Heart right ventricle (tissue), 16 donors: ENCODE results near the gene CD244. TPM values are rescaled to one million over a fixed set of nuclear protein-coding genes. Genes with fewer than 3 reads are reported as not detected.
"Not testable (repeated sequence)": the region's sequence is repeated elsewhere in the genome, so short reads cannot be mapped to it uniquely, and the experiment has no call there.

Experiments
- ATAC-seq, 8 donors: fragments of 200-7000 bp; cut with Tn5 transposase; one replicate each; pipeline ENCODE4 v1.9.1; 2020; ENCODE audit warnings: mild to moderate bottlenecking in 8 of 8, moderate library complexity in 8 of 8, moderate number of reproducible peaks in 1 of 8
- DNase-seq, 2 donors: peaks; one replicate each; pipeline ENCODE4 v3.0.0-alpha.2; 2020
- H3K27ac ChIP-seq, 10 donors: fragments of 200-600 bp; sonication (generic) in 2 of 10; one replicate each; pipeline versions ENCODE4 v1.5.0 to v1.8.0; 2020 to 2022; ENCODE audit warnings: mild to moderate bottlenecking in 3 of 10
- H3K27me3 ChIP-seq, 7 donors: fragments of 200-600 bp; one replicate each; pipeline ENCODE4 v1.8.0; 2021 to 2022; ENCODE audit warnings: mild to moderate bottlenecking in 2 of 7
- H3K36me3 ChIP-seq, 9 donors: fragments of 200-600 bp; sonication (generic) in 1 of 9; one replicate each; pipeline versions ENCODE4 v1.5.0 to v1.8.0; 2020 to 2022; ENCODE audit warnings: mild to moderate bottlenecking in 2 of 9
- H3K4me1 ChIP-seq, 9 donors: fragments of 200-600 bp; sonication (generic) in 1 of 9; one replicate each; pipeline versions ENCODE4 v1.5.0 to v1.8.0; 2020 to 2022; ENCODE audit warnings: mild to moderate bottlenecking in 4 of 9
- H3K4me3 ChIP-seq, 10 donors: fragments of 200-600 bp; sonication (generic) in 2 of 10; one replicate each; pipeline versions ENCODE4 v1.5.0 to v1.8.0; 2020 to 2022; ENCODE audit warnings: mild to moderate bottlenecking in 7 of 10, moderate library complexity in 2 of 10
- H3K9me3 ChIP-seq, 11 donors: fragments of 200-600 bp in 10 of 11; sonication (generic) in 2 of 11; one replicate each; pipeline versions ENCODE4 v1.5.0 to v1.8.0; 2013 to 2022; ENCODE audit warnings: mild to moderate bottlenecking in 2 of 11, control low read depth in 1 of 11, moderate library complexity in 1 of 11
- CTCF ChIP-seq, 9 donors: fragments of 200-600 bp; sonication (generic) in 2 of 9; IDR thresholded peaks; one replicate each; pipeline versions ENCODE4 v1.5.0 to v1.8.0; 2021 to 2022; ENCODE audit warnings: antibody characterized with exemption in 9 of 9, mild to moderate bottlenecking in 5 of 9, moderate library complexity in 1 of 9
- WGBS, 2 donors: extraction: QIAGEN DNeasy Blood & Tissue Kit; methylation state at CpG; one replicate each; pipeline ENCODE4 v1.1.7; 2013; ENCODE audit warnings: inconsistent platforms in 1 of 2; 5-methylcytosine and 5-hydroxymethylcytosine counted together
- intact Hi-C, 10 donors: fragments of 100-400 bp; cut with DNase I; formaldehyde crosslinking; loops; one replicate each; pipeline versions ENCODE4 v1.11.1 to v1.14.2; 2022
- polyA plus RNA-seq, 2 donors: library from polyadenylated mRNA; stranded (reverse); fragments of 200-250 nt; gene quantifications; one replicate each; pipeline ENCODE4 v1.2.3, GENCODE V29; 2013
- total RNA-seq, 10 donors: library from RNA; stranded (reverse); fragmentation: NEBNext Ultra II Directional in 3 of 10; extraction: Animal tissue kit (Norgen Biotek cat#: 25700) in 3 of 10; gene quantifications; one replicate each; pipeline versions ENCODE4 v1.2.1 to v1.2.4, GENCODE V29; 2021 to 2023
- donor health status: Arrhythmogenic right ventricular cardiomyopathy.
- donor health status: ischemic (EF 13 %, LVEDD 7.1; RV severe dilation, severe dysfunction).
- donor health status: healthy with polysubstance abuse.
- donor health status: DM: no; HTN: yes; CAD: no.
- donor health status: DM: no; HTN: no; CAD: no.
- donor health status: ischemic (EF 25% LVEDD 6.9; RV normal size, moderate dysfunction).
- donor health status: ischemic (EF 25% LVEDD 5.7; RV mildly dilated, moderate dysfunction).
- donor health status: healthy.
- donor health status: DM: yes; HTN: yes; CAD: no.
- donor health status: Ischemic cardiomyopathy.
- donor health status: ischemic (EF 35%, LVEDD 5.7; RV mildly dilated, moderate dysfunction).
- donor health status: nonischemic (EF 11% LVEDD 7.7; RV severe dilation, severe dysfunction).
- donor health status: DM: yes; HTN: yes; CAD: no.
- donor health status: PGD.
- donor health status: ischemic (EF 29% LVEDD 5.4; RV normal size, mild dysfunction).
- donor health status: nonischemic (EF 23%, LVEDD 6.1; RV moderate dilation, normal function).

Gene CD244
- total and polyA plus RNA-seq, 12 donors: 0.10 to 1.5 (median 0.23) TPM; not detected in 4

GRCh38 chr1:160868141-160868540 is 5.5 kb upstream of the CD244 start:
- Histone ChIP-seq H3K9me3 (no peaks in the 10 kb centered on the region), H3K4me1 (peaks cover 0 to 20% (median 0%) of the 10 kb centered on the region in 9 donors), H3K36me3 (no peaks in the 10 kb centered on the region), H3K27me3 (peaks cover 0 to 6% (median 0%) of the 10 kb centered on the region in 7 donors), H3K27ac (no peak overlapping the region), H3K4me3 (no peak overlapping the region)
- intact Hi-C loops: no loop called here
- ATAC-seq (no peak), DNase-seq (no peak)
- TF ChIP-seq CTCF (IDR thresholded peaks at IDR 0.05): no peak
- WGBS, 2 donors: 71 to 88% methylated on average over 3 of the region's 3 CpGs

GRCh38 chr1:160867651-160868050 is 5.0 kb upstream of the CD244 start:
- Histone ChIP-seq H3K27me3 (peaks cover 0 to 11% (median 0%) of the 10 kb centered on the region in 7 donors), H3K27ac (peak overlapping the region in 1 of 10 donors; percentile 47), H3K4me1 (peaks cover 0 to 25% (median 0%) of the 10 kb centered on the region in 9 donors)
- H3K36me3 ChIP-seq, ATAC-seq, H3K4me3 ChIP-seq, intact Hi-C loops, H3K9me3 ChIP-seq, DNase-seq: not testable (repeated sequence)
- 47% methylated on average over 4 of the region's 4 CpGs for WGBS, 2 donors

GRCh38 chr1:160866695-160867260 is 4.1 kb upstream of the CD244 start:
- DNase-seq (no peak), ATAC-seq (no peak)
- 71 to 74% methylated on average over 6 of the region's 6 CpGs for WGBS, 2 donors
- TF ChIP-seq CTCF (IDR thresholded peaks at IDR 0.05): no peak
- Histone ChIP-seq H3K9me3 (no peaks in the 10 kb centered on the region), H3K36me3 (no peaks in the 10 kb centered on the region), H3K4me3 (no peak overlapping the region), H3K27ac (no peak overlapping the region), H3K27me3 (peaks cover 0 to 19% (median under 1%) of the 10 kb centered on the region in 7 donors), H3K4me1 (peaks cover 0 to 34% (median 0%) of the 10 kb centered on the region in 9 donors)
- intact Hi-C loops: no loop called here

GRCh38 chr1:160866001-160866694 is 3.5 kb upstream of the CD244 start:
- Histone ChIP-seq H3K4me1 (peaks cover 0 to 40% (median 0%) of the 10 kb centered on the region in 9 donors), H3K4me3 (no peak overlapping the region), H3K36me3 (no peaks in the 10 kb centered on the region), H3K9me3 (no peaks in the 10 kb centered on the region), H3K27ac (no peak overlapping the region), H3K27me3 (peaks cover 0 to 25% (median 7%) of the 10 kb centered on the region in 7 donors)
- intact Hi-C loops: no loop called here
- TF ChIP-seq CTCF (IDR thresholded peaks at IDR 0.05): no peak
- no peak for ATAC-seq
- DNase-seq: no peak

- no peak overlapping the region for H3K27ac ChIP-seq
- peaks cover 0 to 26% (median 11%) of the 10 kb centered on the region in 7 donors for H3K27me3 ChIP-seq
- no peak overlapping the region for H3K4me3 ChIP-seq
- 78 to 84% methylated on average over 5 of the region's 5 CpGs for WGBS, 2 donors
- no peaks in the 10 kb centered on the region for H3K36me3 ChIP-seq
- TF ChIP-seq CTCF (IDR thresholded peaks at IDR 0.05): no peak
- H3K4me1 ChIP-seq: peaks cover 0 to 47% (median 0%) of the 10 kb centered on the region in 9 donors
- DNase-seq (no peak), ATAC-seq (no peak)
- intact Hi-C loops: no loop called here
- no peaks in the 10 kb centered on the region for H3K9me3 ChIP-seq
These were observed 2.6 kb upstream of the CD244 start for GRCh38 chr1:160865337-160865736.
